GM18519 (cell line): ENCODE data around the gene GSAP.

Experiments
- ATAC-seq: cut with Tn5 transposase; IDR thresholded peaks from one replicate; pipeline ENCODE4 v1.9.1; 2021; ENCODE audit warnings: mild to moderate bottlenecking, moderate library complexity; ENCODE audit not compliant: unreplicated experiment, low FRiP score

Gene GSAP

DNA sequence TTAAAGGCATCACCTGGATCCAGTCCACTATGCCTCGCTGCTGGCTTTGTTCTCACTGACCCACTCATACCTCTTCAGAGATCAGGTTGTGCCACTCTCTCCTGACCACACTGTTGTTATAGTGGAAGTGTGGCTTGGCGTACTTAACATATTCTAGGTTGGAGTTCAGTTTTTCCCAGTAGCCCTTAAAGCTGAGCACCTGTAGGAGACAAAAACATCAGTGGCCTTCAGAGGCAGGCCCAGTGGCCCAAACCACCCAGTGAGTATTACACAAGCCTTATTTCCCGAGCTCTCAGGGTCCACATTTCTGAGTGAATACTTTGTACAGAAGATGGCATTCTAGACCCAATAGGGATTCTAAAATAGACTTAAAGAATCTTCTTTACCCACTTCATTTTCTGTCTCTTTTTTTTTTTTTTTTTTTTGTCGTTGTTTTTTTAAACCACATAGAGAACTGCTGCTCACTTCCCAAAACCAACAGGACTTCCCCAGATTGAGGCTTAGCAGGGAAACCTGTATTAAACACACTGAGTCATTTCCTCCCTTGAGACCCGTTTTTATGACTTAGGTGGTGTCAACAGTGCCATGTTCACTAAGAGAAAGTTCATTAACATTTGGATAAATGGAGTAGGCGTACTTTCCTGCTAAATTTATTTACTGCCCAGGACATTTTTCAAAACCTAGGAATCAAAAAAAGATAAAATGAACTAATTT lies 85.8 kb downstream of the GSAP start:
- ATAC-seq = no peak

DNA sequence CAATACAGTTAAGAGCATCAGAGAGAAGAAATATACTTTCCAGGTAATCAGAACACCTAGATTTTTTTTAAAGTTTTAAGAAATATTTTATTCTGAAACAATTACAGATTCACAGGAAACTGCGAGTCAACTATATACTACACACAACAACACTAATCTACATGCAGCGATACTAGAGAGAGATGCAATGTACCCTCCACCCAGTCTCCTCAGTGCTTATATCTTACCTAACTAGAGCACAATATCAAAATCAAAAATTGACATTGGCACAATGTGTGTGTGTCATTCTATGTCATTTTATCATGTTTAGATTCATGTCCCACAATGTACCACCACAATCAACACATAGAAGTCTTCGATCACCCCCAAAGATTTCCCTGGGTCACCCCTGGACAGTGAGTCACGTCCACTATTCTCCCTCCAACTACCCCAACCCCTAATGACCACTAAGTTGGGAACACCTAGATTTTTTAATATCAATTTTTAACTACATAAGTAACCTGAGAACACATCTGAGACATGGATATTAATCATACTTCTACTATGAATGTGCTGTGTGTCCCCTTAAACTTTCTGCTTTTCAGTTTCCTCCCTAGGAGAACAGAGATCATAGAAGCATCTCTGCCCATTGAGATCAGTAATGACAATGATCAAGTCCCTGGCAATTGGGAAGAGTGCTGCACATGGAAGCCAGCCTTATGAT lies 86.5 kb downstream of the GSAP start:
- ATAC-seq = no peak

GRCh38 chr7:77328669-77329068 lies 87.5 kb downstream of the GSAP start:
- ATAC-seq = no peak

GRCh38 chr7:77327932-77328628 lies 88.1 kb downstream of the GSAP start:
- no peak for ATAC-seq

GRCh38 chr7:77327067-77327931 lies 88.8 kb downstream of the GSAP start:
- ATAC-seq = no peak

DNA sequence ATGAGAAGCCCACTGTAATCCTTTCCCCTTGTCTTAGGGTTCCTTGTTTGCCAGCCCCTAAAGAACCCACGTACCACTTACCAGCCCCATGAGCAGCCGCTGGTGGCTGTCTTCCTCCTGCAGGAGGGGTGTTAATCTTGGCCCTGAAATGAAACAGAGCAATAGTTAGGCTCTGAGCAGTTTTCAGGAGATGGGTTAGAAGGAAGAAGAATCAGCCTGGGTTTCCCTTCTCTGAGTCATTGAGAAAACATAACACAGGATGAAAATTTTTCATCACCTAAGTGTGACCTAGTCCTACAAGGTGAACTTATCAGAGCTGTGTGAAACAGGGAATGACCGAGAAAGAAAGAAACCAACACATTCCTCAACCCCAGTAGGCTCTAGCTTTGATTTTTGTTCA lies 90.0 kb downstream of the GSAP start:
- ATAC-seq = no peak

DNA sequence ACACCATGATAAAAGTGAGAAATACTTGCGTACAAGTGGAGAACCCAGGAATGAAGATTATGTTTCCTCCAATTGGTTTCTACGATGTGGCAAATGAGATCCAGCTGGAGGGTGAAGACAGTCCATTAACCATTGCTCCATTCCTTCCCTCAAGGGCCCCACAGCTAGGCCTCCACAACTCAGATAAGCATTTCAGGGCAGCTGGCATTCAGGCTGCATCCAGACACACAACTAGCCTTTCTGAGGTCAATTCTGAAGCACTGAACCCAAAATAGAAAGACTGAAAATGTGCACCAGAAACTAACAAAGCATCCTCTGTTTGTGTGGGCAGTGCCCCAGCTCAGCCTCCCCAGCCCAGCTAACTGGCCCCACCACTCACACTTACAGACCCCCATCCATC lies 94.8 kb downstream of the GSAP start:
- no peak for ATAC-seq

DNA sequence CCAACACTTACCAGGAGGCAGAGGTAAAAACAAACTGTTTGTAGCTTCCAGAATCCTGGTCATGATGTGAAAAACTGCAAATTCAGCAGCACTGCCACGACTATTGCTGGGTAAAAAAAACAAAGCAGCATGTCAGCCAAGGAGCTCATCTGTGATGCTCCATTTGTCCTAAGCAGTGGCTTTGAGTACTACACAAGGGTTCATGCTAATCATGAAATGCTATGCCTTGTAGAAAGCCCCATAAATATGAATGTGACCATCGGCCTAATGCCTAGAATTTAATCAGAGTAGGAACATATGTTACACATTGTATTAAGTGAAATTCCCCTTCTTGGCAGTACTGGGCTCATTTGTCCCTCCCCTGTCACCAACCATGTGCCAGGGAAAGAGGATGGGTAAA lies 95.4 kb downstream of the GSAP start:
- ATAC-seq = no peak

DNA sequence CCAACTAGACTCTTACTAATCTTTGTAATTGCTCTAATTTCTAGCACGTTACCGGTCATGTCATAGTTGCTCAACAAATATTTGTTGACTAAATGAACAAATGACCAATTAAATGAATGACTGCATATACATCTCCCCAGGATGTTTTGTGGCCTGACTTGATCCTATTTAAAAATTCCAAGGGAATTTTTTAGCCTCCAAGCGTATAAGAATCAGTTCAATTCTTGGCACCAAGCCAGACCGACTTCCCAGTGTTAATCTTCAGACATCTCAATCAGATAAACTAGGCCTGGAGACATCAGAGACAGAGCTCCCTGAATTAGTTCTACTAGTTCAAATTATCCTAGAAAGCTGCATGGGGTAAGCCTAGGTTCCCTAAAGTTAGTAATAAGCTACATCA lies 96.0 kb downstream of the GSAP start:
- no peak for ATAC-seq

DNA sequence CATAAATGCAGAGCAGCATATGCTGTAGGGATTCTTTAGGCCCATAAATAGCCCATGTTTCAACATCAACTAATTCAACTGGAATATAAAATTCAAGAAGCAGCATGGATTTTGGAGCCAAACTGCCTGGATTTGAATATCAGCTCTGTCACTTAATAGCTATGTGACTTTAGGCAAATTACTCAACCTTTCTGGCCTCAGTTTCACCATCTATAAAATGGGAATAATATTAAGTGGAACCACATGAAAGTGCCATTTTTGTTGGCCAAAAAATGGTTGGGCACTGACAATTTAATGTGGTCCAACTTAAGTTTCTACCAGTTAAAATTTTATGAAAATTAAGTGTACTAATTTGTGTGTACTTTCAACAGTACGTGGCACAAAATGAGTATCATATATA lies 98.1 kb downstream of the GSAP start:
- no peak for ATAC-seq

- ATAC-seq = no peak
These were observed 99.8 kb downstream of the GSAP start for GRCh38 chr7:77316219-77316978.

DNA sequence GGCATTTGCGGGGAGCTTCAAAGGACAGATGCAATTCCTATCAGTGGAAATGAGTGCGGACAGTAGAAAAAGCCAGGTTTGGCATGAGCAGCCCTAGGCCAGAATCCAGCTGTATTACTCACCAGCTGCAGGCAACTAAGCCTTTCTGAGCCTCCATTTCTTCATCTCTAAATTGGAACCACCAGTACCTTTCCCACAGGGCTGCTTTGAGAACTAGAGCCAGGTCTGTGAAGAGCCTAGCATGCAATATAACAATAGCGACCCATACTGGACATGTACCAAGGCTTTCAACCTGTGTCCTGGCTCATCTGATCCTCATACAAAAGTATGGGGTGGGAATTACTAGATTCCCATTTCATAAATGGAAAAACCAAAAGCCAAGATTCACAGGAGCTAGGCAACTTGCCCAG lies 101.0 kb downstream of the GSAP start:
- no peak for ATAC-seq

GRCh38 chr7:77313876-77314480 lies 102.2 kb downstream of the GSAP start:
- no peak for ATAC-seq

GRCh38 chr7:77313085-77313484 lies 103.1 kb downstream of the GSAP start:
- no peak for ATAC-seq

- no peak for ATAC-seq
These were observed 105.2 kb downstream of the GSAP start for GRCh38 chr7:77310982-77311381.

DNA sequence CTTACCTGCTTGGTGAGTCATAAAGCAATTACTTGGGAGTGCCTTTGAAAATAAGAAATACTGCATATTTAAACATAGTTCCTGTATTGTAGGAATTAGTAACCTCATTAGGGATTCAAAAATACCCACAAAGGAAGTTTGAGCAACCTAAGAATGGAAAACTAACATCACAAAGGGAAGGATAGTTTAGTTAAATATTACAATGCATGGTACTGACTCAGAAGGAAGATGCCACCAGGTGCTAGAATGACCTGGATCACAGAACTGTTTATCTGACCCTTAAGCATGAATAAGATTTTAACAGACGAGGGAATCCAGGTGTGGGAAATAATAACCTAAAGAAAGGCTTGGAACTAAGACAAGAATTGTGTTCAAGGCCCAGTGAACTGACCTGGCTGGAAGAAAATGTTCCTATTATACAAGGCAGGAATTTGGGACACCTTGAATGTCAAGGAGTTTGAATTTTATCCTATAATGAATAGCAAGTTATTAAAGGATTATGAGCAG lies 106.4 kb downstream of the GSAP start:
- no peak for ATAC-seq

DNA sequence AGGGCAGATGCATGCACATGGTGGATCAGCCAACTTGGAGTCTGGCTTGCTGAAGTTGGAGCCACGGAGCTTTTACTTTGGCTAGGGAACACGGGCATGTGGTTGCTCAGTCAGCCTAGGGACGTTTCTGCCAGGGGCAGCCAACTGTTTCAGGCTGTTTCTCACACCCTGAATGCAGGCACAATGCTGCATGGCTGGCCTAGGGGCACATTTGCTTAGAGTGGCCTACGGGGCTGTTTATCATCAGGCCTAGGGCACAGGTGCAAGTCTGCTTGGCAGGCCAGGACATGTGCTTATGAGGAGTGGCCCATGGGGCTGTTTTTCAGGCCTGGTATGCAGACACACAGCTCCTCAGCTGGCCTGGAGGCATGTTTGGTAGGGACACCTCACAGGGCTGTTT lies 107.4 kb downstream of the GSAP start:
- no peak for ATAC-seq

DNA sequence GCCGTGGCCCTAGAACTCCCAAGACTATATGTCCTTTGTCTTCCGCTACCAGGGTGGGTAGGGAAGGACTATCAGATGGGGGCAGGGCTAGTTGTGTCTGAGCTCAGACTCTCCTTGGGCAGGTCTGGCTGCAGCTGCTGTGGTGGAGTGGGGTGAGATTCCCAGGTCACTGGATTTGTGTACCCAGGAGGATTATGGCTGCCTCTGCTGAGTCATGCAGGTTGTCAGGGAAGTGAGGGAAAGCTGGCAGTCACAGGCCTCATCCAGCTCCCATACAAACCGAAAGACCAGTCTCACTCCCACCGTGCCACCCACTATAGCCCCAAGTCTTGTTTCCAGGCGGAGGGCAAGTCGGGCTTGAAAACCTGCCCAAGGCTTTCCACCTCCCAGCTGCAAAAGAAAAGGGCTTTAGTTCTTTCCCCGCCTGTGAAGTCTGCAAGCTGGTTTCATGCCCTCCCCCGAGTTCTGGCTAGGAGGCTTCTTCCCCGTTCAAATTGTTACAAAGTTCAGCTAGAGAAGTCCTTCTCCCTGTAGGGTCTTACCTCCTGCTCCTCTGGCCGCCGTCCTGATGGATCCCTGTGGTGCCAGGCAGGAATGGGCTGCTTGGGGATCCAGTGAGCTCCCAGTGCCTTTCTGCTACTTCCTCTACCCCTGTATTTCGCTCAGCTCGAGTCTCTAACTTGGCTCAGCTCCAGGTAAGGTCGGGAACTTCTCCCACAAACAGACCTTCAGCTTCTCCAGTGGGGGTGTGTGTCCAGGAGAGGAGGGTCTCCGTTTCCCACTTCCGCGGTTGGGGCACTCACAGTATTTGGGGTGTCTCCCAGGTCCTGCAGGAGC lies 109.7 kb downstream of the GSAP start:
- no peak for ATAC-seq

GRCh38 chr7:77295549-77295948 lies 120.6 kb downstream of the GSAP start:
- ATAC-seq = no peak
